ENCODE measurements around the gene GREM2.

- TF ChIP-seq CTCF (IDR thresholded peaks at IDR 0.05) (no peak), POLR2A (IDR thresholded peaks at IDR 0.05) (no peak), POLR2AphosphoS5 (IDR thresholded peaks at IDR 0.05) (no peak)
Measured at GRCh38 chr1:240612811-240613210, 856 bp upstream of the GREM2 start.

Measured in upper lobe of left lung (tissue), 4 donors.